Measurements from ENCODE around the gene GALNT18.

- TF ChIP-seq CTCF (conservative IDR thresholded peaks at IDR 0.05) (no peak), ZFX (IDR thresholded peaks at IDR 0.05) (no peak)
Observed at GRCh38 chr11:11268119-11268518, 353.7 kb downstream of the GALNT18 start.
